Ishikawa (cell line): ENCODE results near the gene NDUFB10.

Experiments used
- CEBPB ChIP-seq: IDR thresholded peaks from 2 replicates; pipeline ENCODE4 v1.6.1; 2012
- EGR1 ChIP-seq: IDR thresholded peaks from 2 replicates; pipeline ENCODE4 v1.6.1; 2012
- NFIC ChIP-seq: IDR thresholded peaks from 2 replicates; pipeline ENCODE4 v1.6.1; 2012
- RAD21 ChIP-seq: IDR thresholded peaks from 2 replicates; pipeline ENCODE4 v1.6.1; 2012; ENCODE audit warnings: low read depth
- YY1 ChIP-seq: IDR thresholded peaks from 2 replicates; pipeline ENCODE4 v1.6.1; 2012; ENCODE audit warnings: low read depth
- TF ChIP-seq, protein P1 (sequence below): IDR thresholded peaks from 2 replicates; pipeline ENCODE4 v1.6.1; 2012

DNA sequence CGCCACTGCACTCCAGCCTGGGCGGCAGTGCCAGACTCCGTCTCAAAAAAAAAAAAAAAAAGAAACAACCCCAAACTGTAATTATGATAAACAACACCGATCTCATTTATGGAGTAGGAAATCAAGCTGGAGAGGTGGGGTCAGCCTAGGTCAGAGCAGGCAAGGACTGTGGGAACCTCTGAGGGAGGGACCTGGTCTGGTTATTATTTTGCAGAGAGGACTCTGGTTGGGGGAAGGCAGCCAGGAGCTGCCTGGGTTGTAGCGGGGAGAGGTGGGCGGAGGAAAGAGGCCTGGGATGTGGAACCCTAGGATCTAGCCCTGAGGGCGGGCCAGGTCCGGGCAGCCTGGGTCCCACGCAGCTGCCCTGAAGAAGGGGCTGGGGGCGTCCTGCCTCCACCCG, 30.2 kb upstream of the NDUFB10 start:
- TF ChIP-seq NFIC = no peak
- TF ChIP-seq EGR1 = 0 out of 2 replicates have a peak, but pooled peaks have one; percentile 6
- TF ChIP-seq, protein P1, sequence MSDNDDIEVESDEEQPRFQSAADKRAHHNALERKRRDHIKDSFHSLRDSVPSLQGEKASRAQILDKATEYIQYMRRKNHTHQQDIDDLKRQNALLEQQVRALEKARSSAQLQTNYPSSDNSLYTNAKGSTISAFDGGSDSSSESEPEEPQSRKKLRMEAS = no peak
- TF ChIP-seq YY1 = no peak
- TF ChIP-seq CEBPB = no peak
- TF ChIP-seq RAD21 = no peak
